ENCODE results near the gene NCOA6.
"Not testable (repeated sequence)": the region's sequence is repeated elsewhere in the genome, so short reads cannot be mapped to it uniquely, and the experiment has no call there.

GRCh38 chr20:34780291-34780690 lies 45.2 kb downstream of the NCOA6 start:
- not testable (repeated sequence) for TF ChIP-seq CTCF, POLR2A (IDR thresholded peaks at IDR 0.05)

Measured in thyroid gland (tissue), 4 donors.